Upper lobe of left lung (tissue), 4 donors: ENCODE measurements around the gene ITIH5.

Experiments
- CTCF ChIP-seq, 6 experiments: fragments of 450-650 bp in 4 of 6; fragments of 200-600 bp in 2 of 6; sonication (generic) in 2 of 6; IDR thresholded peaks; one replicate each; pipeline ENCODE4 v1.5.1; 2016 to 2019; ENCODE audit warnings: antibody characterized with exemption in 6 of 6
- EP300 ChIP-seq, 4 donors: sonication (generic); formaldehyde crosslinking; IDR thresholded peaks; one replicate each; pipeline ENCODE4 v1.5.1; 2017; ENCODE audit warnings: antibody characterized with exemption in 4 of 4, control low read depth in 2 of 4
- POLR2A ChIP-seq, 4 donors: fragments of 450-650 bp; IDR thresholded peaks; one replicate each; pipeline ENCODE4 v1.5.1; 2016 to 2017; ENCODE audit warnings: antibody characterized with exemption in 4 of 4, mild to moderate bottlenecking in 2 of 4

- TF ChIP-seq EP300 (IDR thresholded peaks at IDR 0.05) (no peak), POLR2A (IDR thresholded peaks at IDR 0.05) (no peak), CTCF (IDR thresholded peaks at IDR 0.05) (no peak)
These were observed 78.9 kb downstream of the ITIH5 start for GRCh38 chr10:7587865-7588188.
